ENCODE results near the gene ETS1.

The ETS1 gene

GRCh38 chr11:128500493-128500892 is 86.9 kb downstream of the ETS1 start:
- TF ChIP-seq, protein P1, sequence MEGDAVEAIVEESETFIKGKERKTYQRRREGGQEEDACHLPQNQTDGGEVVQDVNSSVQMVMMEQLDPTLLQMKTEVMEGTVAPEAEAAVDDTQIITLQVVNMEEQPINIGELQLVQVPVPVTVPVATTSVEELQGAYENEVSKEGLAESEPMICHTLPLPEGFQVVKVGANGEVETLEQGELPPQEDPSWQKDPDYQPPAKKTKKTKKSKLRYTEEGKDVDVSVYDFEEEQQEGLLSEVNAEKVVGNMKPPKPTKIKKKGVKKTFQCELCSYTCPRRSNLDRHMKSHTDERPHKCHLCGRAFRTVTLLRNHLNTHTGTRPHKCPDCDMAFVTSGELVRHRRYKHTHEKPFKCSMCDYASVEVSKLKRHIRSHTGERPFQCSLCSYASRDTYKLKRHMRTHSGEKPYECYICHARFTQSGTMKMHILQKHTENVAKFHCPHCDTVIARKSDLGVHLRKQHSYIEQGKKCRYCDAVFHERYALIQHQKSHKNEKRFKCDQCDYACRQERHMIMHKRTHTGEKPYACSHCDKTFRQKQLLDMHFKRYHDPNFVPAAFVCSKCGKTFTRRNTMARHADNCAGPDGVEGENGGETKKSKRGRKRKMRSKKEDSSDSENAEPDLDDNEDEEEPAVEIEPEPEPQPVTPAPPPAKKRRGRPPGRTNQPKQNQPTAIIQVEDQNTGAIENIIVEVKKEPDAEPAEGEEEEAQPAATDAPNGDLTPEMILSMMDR (IDR thresholded peaks at IDR 0.05; ENCODE audit: extremely low read depth, missing control alignments), result no peak
- DNase-seq (ENCODE audit: low spot score), result no peak

GRCh38 chr11:128499613-128500253 is 87.6 kb downstream of the ETS1 start:
- DNase-seq (ENCODE audit: low spot score), result no peak
- TF ChIP-seq, protein P1 (IDR thresholded peaks at IDR 0.05; ENCODE audit: extremely low read depth, missing control alignments), result no peak

DNA sequence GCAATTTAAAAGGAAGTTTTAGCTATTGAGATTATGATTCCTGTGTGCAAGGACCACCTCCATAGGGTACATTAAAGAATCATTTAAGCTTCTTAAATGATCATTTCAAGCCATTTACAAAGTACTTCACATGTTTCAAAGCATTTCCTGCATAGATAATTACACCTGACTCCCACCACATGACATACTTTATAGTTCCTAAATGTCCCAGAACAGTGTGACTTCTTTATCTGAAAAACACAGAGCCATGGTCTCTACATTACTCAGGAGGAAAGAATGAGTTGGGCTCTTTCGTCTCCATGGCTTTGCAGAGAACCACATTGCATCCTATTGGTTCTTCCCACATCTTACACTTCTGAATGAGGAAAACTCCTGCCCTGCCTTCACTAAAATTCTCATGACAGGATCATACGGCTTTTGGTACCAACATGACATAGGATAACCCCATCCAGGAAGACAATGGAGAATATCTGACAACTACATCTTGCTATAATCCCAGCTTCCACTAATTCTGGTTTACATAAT is 88.6 kb downstream of the ETS1 start:
- TF ChIP-seq, protein P1 (IDR thresholded peaks at IDR 0.05; ENCODE audit: extremely low read depth, missing control alignments), result no peak
- DNase-seq (ENCODE audit: low spot score), result no peak

DNA sequence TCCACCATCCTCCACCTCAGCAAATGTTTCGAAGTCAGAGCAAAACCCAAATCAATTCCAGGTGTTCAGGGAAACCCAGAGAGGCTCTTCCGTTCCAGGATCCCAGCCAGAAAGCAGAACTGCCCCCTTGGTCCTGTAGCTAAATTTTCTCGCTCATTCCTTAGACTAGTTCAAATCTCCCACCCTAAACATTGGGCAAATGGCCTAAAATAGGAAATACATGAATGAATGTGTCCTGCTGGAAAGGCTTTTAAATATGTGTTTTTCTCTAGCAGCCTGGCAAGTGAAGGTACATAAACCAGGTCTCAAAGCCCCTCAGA is 89.6 kb downstream of the ETS1 start:
- no peak for DNase-seq (ENCODE audit: low spot score)
- TF ChIP-seq, protein P1 (IDR thresholded peaks at IDR 0.05; ENCODE audit: extremely low read depth, missing control alignments), result no peak

- TF ChIP-seq, protein P1 (IDR thresholded peaks at IDR 0.05; ENCODE audit: extremely low read depth, missing control alignments), result no peak
- DNase-seq (ENCODE audit: low spot score), result peak; percentile 39
Observed at GRCh38 chr11:128497061-128497775, 90.1 kb downstream of the ETS1 start.

GRCh38 chr11:128496692-128497060 is 90.7 kb downstream of the ETS1 start:
- no peak for DNase-seq (ENCODE audit: low spot score)
- TF ChIP-seq, protein P1 (IDR thresholded peaks at IDR 0.05; ENCODE audit: extremely low read depth, missing control alignments), result no peak

- no peak for DNase-seq (ENCODE audit: low spot score)
- TF ChIP-seq, protein P1 (IDR thresholded peaks at IDR 0.05; ENCODE audit: extremely low read depth, missing control alignments), result no peak
Observed at GRCh38 chr11:128496249-128496648, 91.1 kb downstream of the ETS1 start.

Measured in GM20000 (cell line).